GM18951 (cell line): ENCODE data around the gene FZD7.

Experiments
- POLR2A ChIP-seq: IDR thresholded peaks from 4 replicates; pipeline ENCODE4 v1.6.1; 2011; ENCODE audit warnings: mild to moderate bottlenecking; ENCODE audit not compliant: insufficient read length, insufficient read depth; ENCODE audit errors: extremely low read depth
- in situ Hi-C: fragments of 300-500 bp; cut with MboI; formaldehyde crosslinking; loops from one replicate; pipeline ENCODE4 v1.12.0; 2022; ENCODE audit warnings: low sequenced_read_pairs, mixed read lengths, inconsistent platforms; ENCODE audit not compliant: unreplicated experiment

FZD7 gene

DNA sequence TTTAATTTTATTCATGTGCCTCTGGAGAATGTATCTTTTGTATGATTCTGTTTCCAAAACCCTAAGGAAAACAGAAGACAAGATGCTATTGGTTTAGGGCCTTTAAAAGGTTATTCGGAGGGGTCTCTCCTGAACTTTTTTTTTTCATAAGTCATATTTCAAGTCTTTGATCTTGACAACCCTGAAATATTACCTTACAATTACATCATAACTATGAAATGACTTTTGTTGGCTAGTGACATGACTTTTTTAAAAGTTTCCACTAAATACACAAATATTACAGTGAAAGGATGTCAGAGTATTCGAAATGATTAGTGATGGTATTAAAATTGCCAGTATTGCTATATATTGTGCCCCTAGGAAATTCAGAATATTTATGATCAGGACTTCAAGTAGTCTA lies 31.8 kb upstream of the FZD7 start:
- in situ Hi-C loops, result no loop called here

DNA sequence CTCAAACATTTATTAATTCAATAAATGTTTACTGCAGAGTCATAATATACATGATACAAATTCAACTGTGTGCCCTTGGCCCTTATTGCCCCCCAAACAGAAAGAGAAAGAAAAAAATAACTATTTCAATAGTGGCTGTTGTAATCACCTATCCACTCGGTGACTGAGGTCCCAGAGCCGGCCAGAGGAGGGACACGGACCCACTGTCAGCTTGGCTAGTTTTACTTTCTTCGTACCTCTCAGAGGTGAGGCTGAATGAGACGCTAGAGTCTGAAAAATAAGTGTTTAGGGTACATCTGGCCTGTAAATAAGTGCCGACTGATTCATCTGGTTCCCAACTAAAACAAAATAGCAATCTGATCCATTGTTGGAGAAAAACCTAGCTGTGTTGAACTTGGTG lies 31.3 kb upstream of the FZD7 start:
- in situ Hi-C loops, result no loop called here
- TF ChIP-seq POLR2A, result no peak

More for the DNA sequence above, 31.8 kb upstream of the FZD7 start:
- no peak for TF ChIP-seq POLR2A

DNA sequence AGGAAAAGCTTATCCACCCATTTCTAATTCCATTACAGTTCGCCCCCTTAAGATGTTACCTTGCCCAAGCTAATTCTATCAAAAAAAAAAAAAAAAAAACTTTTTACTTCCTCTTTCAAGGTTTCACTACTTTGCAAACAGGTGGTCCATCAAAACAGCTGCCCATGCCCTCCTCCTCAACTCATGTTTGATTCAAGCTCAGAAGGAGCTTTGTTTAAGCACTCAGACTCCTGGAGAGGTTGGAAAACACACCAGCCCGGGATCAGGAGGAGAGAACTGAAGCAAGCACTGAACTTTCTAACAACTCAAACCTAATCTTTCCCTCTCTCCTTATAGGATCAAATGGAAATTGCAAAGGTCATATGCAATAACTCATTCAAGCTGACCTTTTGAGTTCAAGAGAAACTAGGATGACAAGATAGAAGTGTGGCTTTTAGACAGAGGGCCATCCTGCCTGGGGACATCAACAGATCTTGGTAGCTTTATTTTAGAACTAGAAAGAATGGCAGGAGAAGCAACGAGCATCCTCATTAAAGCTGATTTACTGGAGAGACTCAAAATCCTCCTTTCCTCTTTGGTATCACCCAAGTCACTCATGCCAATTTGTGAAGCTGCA lies 28.3 kb upstream of the FZD7 start:
- in situ Hi-C loops, result no loop called here
- TF ChIP-seq POLR2A, result no peak

DNA sequence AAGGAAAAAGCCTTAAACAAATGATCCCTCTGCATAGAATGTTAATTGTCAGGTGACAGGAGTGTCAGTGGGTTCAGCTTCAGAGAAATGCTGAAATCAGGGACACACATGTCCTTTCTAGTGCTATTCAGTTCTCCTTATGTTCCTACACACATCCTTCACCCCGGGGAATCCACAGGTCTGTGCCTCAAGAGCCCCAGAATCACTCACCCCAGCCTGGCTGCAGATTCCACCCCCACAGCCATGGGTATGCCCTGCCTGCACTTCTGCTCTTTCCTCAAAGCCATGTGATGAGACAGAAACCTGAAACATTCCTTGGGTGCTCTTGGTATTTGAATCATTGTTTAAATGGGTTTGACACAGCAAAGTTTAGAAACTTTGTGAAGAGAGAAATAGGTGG lies 27.4 kb upstream of the FZD7 start:
- no peak for TF ChIP-seq POLR2A
- in situ Hi-C loops, result no loop called here

DNA sequence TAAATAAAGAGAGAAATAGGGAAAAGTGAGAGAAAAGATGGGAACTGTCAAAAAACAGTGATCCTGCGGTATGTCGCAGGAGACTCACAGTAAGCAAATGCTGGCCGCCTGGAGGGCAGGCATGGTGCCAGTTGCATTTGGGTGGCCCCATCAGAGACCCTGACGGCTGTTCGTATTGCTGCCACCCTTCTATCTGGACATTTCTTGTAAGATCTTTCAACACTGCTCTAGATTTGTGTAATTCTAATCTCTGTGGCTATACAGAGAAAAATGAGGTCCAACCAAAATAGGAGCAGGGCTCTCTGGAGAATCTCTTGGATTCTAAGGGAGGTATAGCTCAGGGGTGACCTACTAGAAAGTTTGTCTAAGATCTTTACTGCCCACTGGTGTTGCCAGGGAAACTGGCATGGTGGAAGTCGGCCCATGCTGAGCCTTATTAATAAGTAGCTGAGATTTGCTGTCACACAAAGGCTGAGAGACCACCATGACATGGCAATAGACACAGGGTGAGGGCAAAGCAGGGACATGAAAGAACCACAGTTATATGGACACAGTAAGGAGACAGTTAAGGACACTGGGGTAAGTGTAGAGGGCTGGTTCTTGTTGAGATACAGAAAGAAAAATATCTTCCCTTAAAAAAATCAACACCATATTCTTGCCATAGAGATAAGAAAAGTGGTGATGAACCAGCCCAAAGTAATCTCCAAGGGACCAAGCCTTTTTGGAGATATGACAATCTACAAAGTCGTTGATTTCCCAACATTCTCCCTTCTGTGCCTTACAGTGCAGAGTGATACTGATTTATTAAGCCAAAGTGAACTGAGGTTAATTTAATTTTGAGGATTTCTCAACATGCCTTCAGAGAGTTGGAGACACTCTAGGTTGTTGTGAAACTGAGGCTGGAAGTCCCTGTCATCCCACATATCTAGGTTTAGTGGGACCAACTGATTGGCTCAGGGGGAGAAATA lies 26.4 kb upstream of the FZD7 start:
- in situ Hi-C loops, result no loop called here
- TF ChIP-seq POLR2A, result no peak

DNA sequence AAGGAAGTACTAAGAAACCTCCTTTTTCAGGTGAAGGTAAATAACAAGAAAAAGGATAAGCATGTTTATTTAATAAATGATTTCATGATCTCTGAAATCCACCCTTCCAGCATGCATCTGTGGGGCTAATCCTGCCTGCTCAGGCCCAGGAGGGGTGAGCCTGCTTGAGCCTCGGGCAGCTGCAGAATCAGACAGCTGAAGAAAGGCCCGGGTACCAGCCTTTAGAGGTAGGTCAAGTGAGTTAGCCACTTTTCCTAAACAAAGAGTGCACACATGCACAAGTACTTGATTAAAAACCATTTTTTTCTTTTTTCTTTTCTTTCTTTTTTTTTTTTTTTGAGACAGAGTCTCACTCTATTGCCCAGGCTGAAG lies 25.7 kb upstream of the FZD7 start:
- TF ChIP-seq POLR2A, result no peak
- in situ Hi-C loops, result no loop called here

DNA sequence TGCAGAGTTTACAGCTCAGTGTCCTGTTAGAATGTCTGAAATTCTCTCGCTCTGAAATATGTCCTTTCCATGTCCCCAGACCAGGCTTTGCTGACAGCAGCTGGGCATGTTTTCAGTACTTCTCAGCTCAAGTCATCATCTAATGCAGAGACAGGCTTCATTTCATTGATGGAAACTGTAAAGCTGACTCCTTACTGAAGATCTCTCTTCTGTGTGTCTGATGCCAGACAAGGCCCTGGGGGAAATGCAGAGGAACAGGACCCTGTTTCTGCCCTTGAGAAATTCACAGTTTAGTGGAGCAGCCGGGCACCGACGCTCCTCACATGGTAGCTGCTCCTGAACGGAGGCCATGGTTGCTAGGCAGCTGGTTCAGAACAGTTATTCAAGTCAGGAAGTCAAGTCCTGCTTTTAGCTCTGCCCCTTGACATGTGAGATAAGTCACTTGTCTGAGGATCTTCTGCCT lies 24.6 kb upstream of the FZD7 start:
- in situ Hi-C loops, result no loop called here
- no peak for TF ChIP-seq POLR2A

DNA sequence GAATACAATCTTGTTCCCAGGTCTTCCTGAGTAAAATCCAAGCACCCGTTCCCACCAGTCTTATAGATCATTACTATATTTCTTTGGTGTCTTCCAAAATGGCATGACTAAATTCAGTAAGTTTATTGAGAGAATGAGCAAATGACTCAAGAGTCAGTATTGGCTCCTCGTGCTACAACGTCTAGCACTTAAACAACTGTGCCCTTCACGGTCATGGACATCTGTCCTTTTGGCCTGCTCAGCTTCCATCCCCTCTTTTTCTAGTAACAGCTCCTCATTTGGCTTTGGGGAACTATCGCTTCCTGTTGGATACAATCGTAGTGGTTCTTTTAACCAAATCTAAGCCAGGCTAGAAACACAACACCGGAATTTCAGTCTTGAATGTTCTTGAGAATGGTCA lies 24.1 kb upstream of the FZD7 start:
- in situ Hi-C loops, result no loop called here
- no peak for TF ChIP-seq POLR2A

DNA sequence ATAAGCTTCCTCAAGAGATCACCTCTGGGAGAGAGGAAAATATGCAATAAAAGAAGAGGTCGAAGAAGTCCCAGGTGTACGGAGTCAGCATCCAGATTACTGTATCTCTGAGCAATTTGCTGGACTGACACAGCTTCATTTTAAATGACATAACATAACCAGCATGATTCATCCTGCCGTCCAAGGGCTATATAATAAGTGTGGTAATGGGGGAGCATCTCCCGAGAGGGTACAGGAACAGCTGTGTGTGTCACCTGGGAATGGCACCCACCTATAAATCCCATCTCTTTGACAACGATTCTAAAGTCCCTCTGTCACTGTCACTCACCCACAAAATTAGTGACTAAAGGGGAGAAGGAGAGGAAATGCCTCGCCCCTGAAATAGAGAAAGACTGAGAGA lies 19.3 kb upstream of the FZD7 start:
- in situ Hi-C loops, result no loop called here
- no peak for TF ChIP-seq POLR2A

DNA sequence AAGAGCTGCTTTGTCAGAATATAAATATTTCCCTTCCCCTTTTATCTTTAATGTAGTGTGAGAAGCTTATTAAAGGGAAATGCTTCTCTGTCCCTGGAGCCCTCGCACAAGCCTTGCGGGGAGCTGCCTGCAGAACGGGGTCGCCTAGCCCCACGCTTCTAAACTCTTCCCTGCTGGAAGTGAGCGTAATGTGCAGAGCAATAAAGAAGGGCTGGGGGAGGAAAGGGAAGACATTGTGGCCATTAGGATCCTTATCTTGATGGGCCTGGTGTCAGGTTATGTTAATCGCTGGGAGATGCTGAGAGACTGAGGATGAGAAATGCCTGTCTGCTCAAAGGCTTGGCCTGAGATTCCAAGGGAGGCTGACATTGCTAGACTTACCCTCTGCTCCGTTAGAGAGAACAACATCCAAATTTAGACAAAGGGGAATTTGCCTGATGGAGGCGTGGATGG lies 18.9 kb upstream of the FZD7 start:
- TF ChIP-seq POLR2A, result no peak
- in situ Hi-C loops, result no loop called here

DNA sequence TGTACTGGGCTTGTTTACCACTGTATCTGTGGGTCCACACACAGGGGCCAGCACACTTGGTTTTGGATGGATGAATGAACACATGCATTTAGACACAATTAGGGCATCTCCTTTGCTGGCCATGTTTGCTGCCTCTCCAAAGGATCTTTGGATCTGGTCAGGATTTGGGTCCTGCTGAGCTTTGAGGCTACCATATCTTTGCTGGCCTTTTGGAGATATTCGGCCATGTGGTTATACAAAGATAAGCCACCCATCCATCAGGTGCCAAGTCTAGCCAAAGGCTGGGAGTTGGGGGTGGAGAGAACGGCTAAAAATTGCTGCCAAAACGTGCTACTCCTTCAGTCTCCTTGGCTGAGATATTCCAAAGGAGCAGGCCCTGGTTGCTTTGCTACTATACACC lies 18.2 kb upstream of the FZD7 start:
- no peak for TF ChIP-seq POLR2A
- in situ Hi-C loops, result no loop called here

DNA sequence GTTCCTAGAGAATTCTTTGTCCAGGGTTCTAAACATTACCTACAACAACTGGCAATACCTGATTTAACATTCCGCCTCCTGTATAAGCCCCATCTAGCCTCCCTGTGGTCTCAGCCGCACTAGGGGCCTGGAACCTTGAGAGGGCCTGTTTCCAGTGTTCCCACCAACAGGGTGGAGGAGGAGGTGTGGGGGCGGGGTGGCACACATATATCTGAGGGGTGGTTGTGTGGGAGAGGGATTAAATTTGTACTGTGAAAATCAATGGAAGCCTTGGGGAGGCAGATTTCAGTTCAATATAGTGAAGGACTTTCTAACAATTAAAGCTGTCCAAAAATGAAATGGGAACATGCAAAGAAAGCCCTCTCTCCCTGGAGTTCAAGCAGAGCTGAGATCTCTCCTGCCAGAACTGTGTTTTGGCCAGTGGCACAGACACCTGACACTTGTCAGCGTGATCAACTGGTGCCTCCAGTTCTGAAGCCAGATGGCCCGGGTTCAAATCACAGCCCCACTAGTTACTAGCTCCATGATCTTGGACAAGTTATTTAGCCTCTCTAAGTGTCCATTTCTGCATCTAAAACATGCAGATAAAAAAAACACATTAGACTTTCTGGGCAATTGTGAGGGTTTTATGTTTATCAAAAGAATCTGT lies 17.0 kb upstream of the FZD7 start:
- TF ChIP-seq POLR2A, result no peak
- in situ Hi-C loops, result no loop called here

DNA sequence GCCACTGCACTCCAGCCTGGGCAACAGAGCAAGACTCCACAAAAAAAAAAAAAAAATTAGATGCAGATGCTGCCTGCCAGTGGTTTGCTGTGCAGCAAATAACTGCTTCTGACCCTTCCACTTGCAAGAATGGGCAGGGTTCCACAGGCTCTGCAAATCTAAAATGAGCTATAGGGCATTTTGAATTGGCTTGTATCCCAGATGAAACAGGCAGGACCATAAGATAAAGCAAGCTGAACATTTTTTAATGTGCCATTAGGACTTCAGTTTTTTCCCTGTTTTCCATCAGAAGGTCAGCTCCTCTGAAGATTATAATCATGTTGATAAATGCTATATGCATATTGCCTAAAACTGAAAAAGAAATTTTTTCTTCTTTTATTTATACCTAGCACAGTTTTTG lies 15.7 kb upstream of the FZD7 start:
- in situ Hi-C loops, result no loop called here
- TF ChIP-seq POLR2A, result no peak

DNA sequence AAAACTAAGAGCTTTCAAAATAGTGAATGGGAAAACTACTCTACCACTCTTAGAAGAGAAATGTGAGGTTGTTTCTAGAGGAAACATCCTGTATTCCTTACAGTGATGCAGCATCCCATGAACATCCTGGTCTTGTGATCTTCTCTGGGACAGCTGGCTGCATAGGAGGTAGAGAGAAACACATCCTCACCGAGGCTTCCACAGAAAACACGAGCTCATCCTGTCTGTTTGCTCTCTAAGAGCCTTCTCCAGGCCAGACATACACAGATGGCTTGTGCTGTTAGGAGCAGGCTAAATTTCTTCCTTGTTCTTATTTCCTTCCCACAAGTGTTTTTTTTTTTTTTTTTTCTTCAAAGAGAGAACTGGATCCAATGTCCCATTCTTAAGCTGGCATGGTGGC lies 14.7 kb upstream of the FZD7 start:
- no peak for TF ChIP-seq POLR2A
- in situ Hi-C loops, result no loop called here
